IMR-90 (cell line): Measurements from ENCODE around the gene ASTN2. TPM values are rescaled to one million over a fixed set of nuclear protein-coding genes. Genes with fewer than 3 reads are reported as not detected.

ENCODE experiments used
- ATAC-seq: fragments of 200-7000 bp; cut with Tn5 transposase; 2 replicates; pipeline ENCODE4 v1.9.1; 2020; ENCODE audit warnings: low read depth, mild to moderate bottlenecking, moderate library complexity
- BruUV-seq: library from RNA; stranded (reverse); fragments of 400-500 nt; replicated peaks from 2 replicates; lab custom pipeline; 2021; lab: Mats Ljungman, UMichigan
- CTCF ChIA-PET: fragments of 300-600 bp; formaldehyde crosslinking; extraction: SDS; loops from one replicate; lab custom pipeline; 2021; ENCODE audit warnings: antibody characterized with exemption; lab: Yijun Ruan, JAX
- POLR2A ChIA-PET: fragments of 300-600 bp; sonication (Branson Sonifier 250); formaldehyde crosslinking; loops from one replicate; lab custom pipeline; 2022; ENCODE audit warnings: antibody characterized with exemption; ENCODE audit not compliant: unreplicated experiment; lab: Charles Lee
- DNase-seq: peaks from one replicate; pipeline ENCODE4 v3.0.0; 2013
- H2AFZ ChIP-seq: replicated peaks from 2 replicates; pipeline ENCODE3; 2013; ENCODE audit warnings: low read length, mild to moderate bottlenecking; ENCODE audit not compliant: poor library complexity
- H2AK5ac ChIP-seq: 2 replicates; pipeline ENCODE4 v1.6.1; 2013; ENCODE audit warnings: low read depth, low read length, inconsistent platforms
- H2AK9ac ChIP-seq: replicated peaks from 2 replicates; pipeline ENCODE3; 2013; ENCODE audit warnings: mild to moderate bottlenecking, low read depth, low read length, moderate library complexity; ENCODE audit not compliant: poor library complexity
- H2BK120ac ChIP-seq: 2 replicates; pipeline ENCODE4 v1.6.1; 2013; ENCODE audit warnings: low read depth, low read length, inconsistent platforms
- H2BK15ac ChIP-seq: 3 replicates; pipeline ENCODE4 v1.6.1; 2013; ENCODE audit warnings: low read depth, low read length, inconsistent platforms
- H2BK20ac ChIP-seq: 2 replicates; pipeline ENCODE4 v1.6.1; 2013; ENCODE audit warnings: low read depth, mild to moderate bottlenecking, inconsistent platforms, low read length, moderate library complexity
- H2BK5ac ChIP-seq: 2 replicates; pipeline ENCODE4 v1.6.1; 2013; ENCODE audit warnings: mild to moderate bottlenecking, low read depth, low read length, inconsistent platforms; ENCODE audit not compliant: poor library complexity, severe bottlenecking
- H3K14ac ChIP-seq: replicated peaks from 2 replicates; pipeline ENCODE4 v1.6.1; 2013; ENCODE audit warnings: low read depth, low read length, inconsistent platforms
- H3K18ac ChIP-seq: 2 replicates; pipeline ENCODE4 v1.6.1; 2013; ENCODE audit warnings: low read depth, low read length, control low read depth
- H3K23ac ChIP-seq: 2 replicates; pipeline ENCODE4 v1.6.1; 2013; ENCODE audit warnings: low read depth, low read length, inconsistent platforms
- H3K27ac ChIP-seq: 2 replicates; pipeline ENCODE4 v1.5.1; 2013; ENCODE audit warnings: mild to moderate bottlenecking, control low read depth, low read length; ENCODE audit not compliant: insufficient read depth
- H3K27me3 ChIP-seq: 2 replicates; pipeline ENCODE4 v1.6.1; 2013; ENCODE audit warnings: low read length; ENCODE audit not compliant: control insufficient read depth, insufficient read depth
- H3K36me3 ChIP-seq: 2 replicates; pipeline ENCODE4 v1.6.1; 2013; ENCODE audit warnings: low read length, mixed read lengths; ENCODE audit not compliant: control insufficient read depth, insufficient read depth
- H3K4ac ChIP-seq: 2 replicates; pipeline ENCODE4 v1.6.1; 2013; ENCODE audit warnings: low read depth, low read length, inconsistent platforms
- H3K4me1 ChIP-seq: 2 replicates; pipeline ENCODE4 v1.6.1; 2013; ENCODE audit warnings: low read length, mixed read lengths; ENCODE audit not compliant: control insufficient read depth, insufficient read depth
- H3K4me2 ChIP-seq: 2 replicates; pipeline ENCODE4 v1.6.1; 2013; ENCODE audit warnings: low read depth, mild to moderate bottlenecking, control low read depth, low read length, moderate library complexity
- H3K4me3 ChIP-seq: 2 replicates; pipeline ENCODE4 v1.5.1; 2013; ENCODE audit warnings: low read depth, mild to moderate bottlenecking, control low read depth, low read length, moderate library complexity; ENCODE audit not compliant: insufficient read depth
- H3K56ac ChIP-seq: 2 replicates; pipeline ENCODE4 v1.6.1; 2013; ENCODE audit warnings: low read length, inconsistent platforms; ENCODE audit not compliant: insufficient read depth; ENCODE audit errors: extremely low read depth
- H3K79me1 ChIP-seq, 2 experiments: 2 replicates each; pipeline ENCODE4 v1.6.1; 2013; ENCODE audit warnings: low read length in 2 of 2, inconsistent platforms in 1 of 2, low read depth in 1 of 2
- H3K9ac ChIP-seq: 2 replicates; pipeline ENCODE4 v1.6.1; 2013; ENCODE audit warnings: low read depth, low read length, control low read depth
- H3K9me1 ChIP-seq: 2 replicates; pipeline ENCODE4 v1.6.1; 2013; ENCODE audit warnings: low read length, inconsistent platforms; ENCODE audit not compliant: insufficient read depth
- H3K9me3 ChIP-seq: 2 replicates; pipeline ENCODE4 v1.6.1; 2013; ENCODE audit warnings: low read length; ENCODE audit not compliant: control insufficient read depth, insufficient read depth
- H4K20me1 ChIP-seq: 2 replicates; pipeline ENCODE4 v1.6.1; 2013; ENCODE audit warnings: low read length, inconsistent platforms; ENCODE audit not compliant: insufficient read depth
- H4K5ac ChIP-seq: 2 replicates; pipeline ENCODE4 v1.6.1; 2013; ENCODE audit warnings: mild to moderate bottlenecking, low read depth, low read length, control low read depth
- H4K8ac ChIP-seq, 2 experiments: 2 replicates each; pipeline ENCODE4 v1.6.1; 2013; ENCODE audit warnings: low read depth in 2 of 2, low read length in 2 of 2, control low read depth in 1 of 2, inconsistent platforms in 1 of 2
- H4K91ac ChIP-seq: 2 replicates; pipeline ENCODE4 v1.6.1; 2013; ENCODE audit warnings: low read depth, low read length, inconsistent platforms; ENCODE audit not compliant: insufficient read depth
- CTCF ChIP-seq: conservative IDR thresholded peaks from 2 replicates; pipeline ENCODE4 v1.5.1; 2012; ENCODE audit warnings: mild to moderate bottlenecking, low read depth, low read length, improper control_type of control experiment
- FOS ChIP-seq: fragments of 150-350 bp; IDR thresholded peaks from 2 replicates; pipeline ENCODE4 v1.6.1; 2016; ENCODE audit warnings: low read depth, low read length
- RCOR1 ChIP-seq: IDR thresholded peaks from 2 replicates; pipeline ENCODE4 v1.6.1; 2012; ENCODE audit warnings: mild to moderate bottlenecking, low read length, improper control_type of control experiment; ENCODE audit not compliant: insufficient replicate concordance
- whole genome bisulfite sequencing, 2 experiments: methylation state at CpG; one replicate each; pipeline versions ENCODE4 v1.1.5 to v1.1.7; 2013; ENCODE audit warnings: missing lambda C conversion rate in 2 of 2; ENCODE audit not compliant: insufficient read length in 1 of 2; ENCODE audit errors: extremely low coverage in 2 of 2; 5-methylcytosine and 5-hydroxymethylcytosine counted together
- dilution Hi-C: fragments of 300-500 bp; cut with HindIII; formaldehyde crosslinking; loops from one replicate; pipeline ENCODE4 v1.14.3; 2018; ENCODE audit warnings: low sequenced_read_pairs; ENCODE audit not compliant: unreplicated experiment
- in situ Hi-C: fragments of 300-500 bp; cut with MboI; formaldehyde crosslinking; loops from 3 replicates; pipeline ENCODE4 v1.14.3; 2019; ENCODE audit warnings: low sequenced_read_pairs, inconsistent platforms, mixed read lengths
- intact Hi-C: fragments of 100-400 bp; cut with micrococcal nuclease; formaldehyde crosslinking; loops from 2 replicates; pipeline ENCODE4 v1.10.0; 2022
- polyA plus RNA-seq, 3 experiments: library from polyadenylated mRNA; depleted of rRNA; stranded (reverse); fragments of >200 nt; gene quantifications; 2 replicates each; pipeline ENCODE4 v1.2.3, GENCODE V29; 2012; ENCODE audit warnings: low replicate concordance in 1 of 3
- total RNA-seq: library from RNA; depleted of rRNA; stranded (reverse); fragments of >200 nt; gene quantifications from 2 replicates; pipeline ENCODE4 v1.2.3, GENCODE V29; 2012
- TF ChIP-seq, protein P1 (sequence below): fragments of 150-350 bp; IDR thresholded peaks from 2 replicates; pipeline ENCODE4 v1.6.1; 2016; ENCODE audit warnings: low read depth, mild to moderate bottlenecking, low read length, moderate library complexity, borderline replicate concordance

Gene ASTN2
- total and polyA plus RNA-seq, 2 of the 4 experiments (the other 2 are of a cell fraction), result 3.8 to 6.8 TPM

GRCh38 chr9:116800885-116801284, 614.0 kb downstream of the ASTN2 start:
- no CpG with 5 or more reads among the region's 1 CpG for WGBS, 2 experiments
- intact Hi-C loops (no loop called here), in situ Hi-C loops (no loop called here), dilution Hi-C loops (no loop called here)
- Histone ChIP-seq H4K8ac (no peak overlapping the region), H4K5ac (no peak overlapping the region), H3K4ac (no peak overlapping the region), H3K27me3 (no peaks in the 10 kb centered on the region; the same call in 1 of the 2 replicates), H3K14ac (no peak overlapping the region), H3K4me2 (no peak overlapping the region), H4K91ac (no peak overlapping the region), H3K36me3 (no peaks in the 10 kb centered on the region), H2BK15ac (no peak overlapping the region), H2BK120ac (no peak overlapping the region), H2BK20ac (no peak overlapping the region), H3K9me3 (no peaks in the 10 kb centered on the region), H2AK5ac (no peak overlapping the region), H2BK5ac (no peak overlapping the region), H3K27ac (no peak overlapping the region), H3K4me1 (no peaks in the 10 kb centered on the region), H3K18ac (no peak overlapping the region), H3K23ac (no peak overlapping the region), H2AK9ac (no peak overlapping the region), H4K20me1 (no peaks in the 10 kb centered on the region), H3K56ac (no peak overlapping the region), H3K9me1 (no peaks in the 10 kb centered on the region), H2AFZ (no peak overlapping the region), H3K9ac (no peak overlapping the region), H3K79me1 (no peaks in the 10 kb centered on the region), H3K4me3 (no peak overlapping the region)
- ATAC-seq (no peak), DNase-seq (no peak)
- CTCF ChIA-PET, result interaction anchor here (1.1 kb wide), 1 partner anchor 64 kb away, joined by 3 read pairs; no protein-coding TSS in a partner anchor
- TF ChIP-seq, protein P1, sequence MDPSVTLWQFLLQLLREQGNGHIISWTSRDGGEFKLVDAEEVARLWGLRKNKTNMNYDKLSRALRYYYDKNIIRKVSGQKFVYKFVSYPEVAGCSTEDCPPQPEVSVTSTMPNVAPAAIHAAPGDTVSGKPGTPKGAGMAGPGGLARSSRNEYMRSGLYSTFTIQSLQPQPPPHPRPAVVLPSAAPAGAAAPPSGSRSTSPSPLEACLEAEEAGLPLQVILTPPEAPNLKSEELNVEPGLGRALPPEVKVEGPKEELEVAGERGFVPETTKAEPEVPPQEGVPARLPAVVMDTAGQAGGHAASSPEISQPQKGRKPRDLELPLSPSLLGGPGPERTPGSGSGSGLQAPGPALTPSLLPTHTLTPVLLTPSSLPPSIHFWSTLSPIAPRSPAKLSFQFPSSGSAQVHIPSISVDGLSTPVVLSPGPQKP, result no peak
- TF ChIP-seq RCOR1 (no peak), FOS (no peak), CTCF (no peak)
- POLR2A ChIA-PET, result no interaction called here
- no TSS peak for BruUV-seq
